Motor neuron (in vitro differentiated cells): Measurements from ENCODE around the gene RPH3AL. TPM values are rescaled to one million over a fixed set of nuclear protein-coding genes. Genes with fewer than 3 reads are reported as not detected.
"Not testable (repeated sequence)": the region's sequence is repeated elsewhere in the genome, so short reads cannot be mapped to it uniquely, and the experiment has no call there.

ENCODE experiments used
- ATAC-seq, 8 experiments: fragments of 200-7000 bp; cut with Tn5 transposase; replicated peaks in 6 of 8; 2 replicates each; pipeline ENCODE4 v1.8.0; 2021; ENCODE audit warnings: mild to moderate bottlenecking in 8 of 8, moderate library complexity in 8 of 8
- H3K27ac ChIP-seq, 2 donors: fragments of 250-450 bp; sonication (Bioruptor Pico); 2 replicates each; pipeline ENCODE4 v1.9.0; 2021; ENCODE audit warnings: antibody characterized with exemption in 2 of 2, mild to moderate bottlenecking in 2 of 2, moderate library complexity in 1 of 2
- H3K4me1 ChIP-seq, 2 donors: fragments of 250-450 bp; sonication (Bioruptor Pico); replicated peaks in 1 of 2; 2 replicates each; pipeline ENCODE4 v1.6.1; 2021; ENCODE audit warnings: antibody characterized with exemption in 2 of 2, mild to moderate bottlenecking in 2 of 2, moderate library complexity in 1 of 2
- H3K4me3 ChIP-seq, 5 donors: fragments of 250-450 bp; sonication (Bioruptor Pico); 2 replicates each; pipeline ENCODE4 v1.9.0; 2021; ENCODE audit warnings: antibody characterized with exemption in 5 of 5, mild to moderate bottlenecking in 5 of 5, moderate library complexity in 4 of 5
- WGBS, 10 experiments: fragments of 450-650 bp; shearing (Covaris generic); methylation state at CpG; one replicate each; pipeline ENCODE4 v1.0.0; 2022; 5-methylcytosine and 5-hydroxymethylcytosine counted together
- in situ Hi-C, 9 experiments: fragments of 400-800 bp; cut with MboI; loops; one replicate each; pipeline ENCODE4 v1.15.0; 2021; ENCODE audit warnings: low sequenced_read_pairs in 9 of 9, low pct_unique_long_range_greater_than_20kb in 2 of 9; ENCODE audit not compliant: unreplicated experiment in 9 of 9
- total RNA-seq, 8 experiments: library from RNA; unstranded; fragments of 300-600 nt; gene quantifications; 2 replicates each; pipeline versions ENCODE4 v1.2.3 to v1.2.4, GENCODE V29; 2022

RPH3AL gene
- total RNA-seq, 8 experiments from 2014 or later, result 1.4 to 7.6 (median 3.0) TPM

- H3K4me1 ChIP-seq, result peaks cover 27 to 31% of the 10 kb centered on the region in 2 donors
- WGBS, 10 experiments, result 49 to 92% (median 73%) methylated on average over 2 to 5 of the region's 8 CpGs; no CpG with 5 or more reads in 3 of the 10 experiments
- peak overlapping the region in 1 of 2 donors; percentile 67 for H3K27ac ChIP-seq
- in situ Hi-C loops, result no loop called here
- H3K4me3 ChIP-seq, result no peak overlapping the region
- peak in 3 of 8 experiments; percentile 2 to 13 (median 11) for ATAC-seq
These were observed 115.1 kb downstream of the RPH3AL start for GRCh38 chr17:237406-237955.

DNA sequence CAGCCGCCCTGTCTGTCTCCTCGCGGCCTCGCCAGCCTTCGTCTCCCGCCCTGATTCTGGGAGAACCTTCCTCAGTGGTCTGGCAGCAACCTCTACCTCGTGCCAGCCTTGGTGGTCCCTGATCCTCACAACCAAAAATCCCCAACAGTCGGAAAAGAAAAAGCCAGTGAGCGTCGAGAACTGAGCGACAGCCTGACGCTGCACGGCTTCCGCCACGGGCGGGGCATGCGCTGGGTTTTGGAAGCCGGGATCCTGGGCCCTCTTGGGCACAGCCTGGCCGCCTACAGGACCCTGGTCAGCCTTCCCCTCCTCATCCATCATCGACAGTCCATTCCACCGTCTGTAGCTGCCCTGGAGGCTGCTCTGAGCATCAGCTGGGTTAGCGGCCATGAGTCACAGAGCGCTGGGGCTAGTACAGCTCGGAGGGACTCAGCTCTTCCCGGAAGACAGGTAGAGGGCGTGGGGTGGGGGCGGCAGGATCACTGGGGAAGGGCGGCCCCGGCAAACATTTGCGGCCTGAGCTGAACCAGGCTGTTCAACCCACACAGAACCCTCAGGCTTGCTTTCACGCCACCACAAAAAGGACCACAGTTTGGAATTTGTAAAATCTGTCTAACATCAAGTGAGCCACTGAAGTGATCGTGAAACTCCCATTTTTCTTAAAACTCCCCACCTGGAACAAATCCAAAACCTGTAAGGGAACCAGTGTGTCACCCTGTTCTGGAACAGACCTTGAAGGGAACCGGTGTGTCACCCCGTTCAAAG is 115.8 kb downstream of the RPH3AL start:
- peak overlapping the region in 1 of 2 donors; percentile 67 for H3K27ac ChIP-seq
- ATAC-seq, result peak in 6 of 8 experiments; percentile 37 to 87 (median 80)
- 20 to 80% (median 41%) methylated on average over 1 to 4 of the region's 34 CpGs; no CpG with 5 or more reads in 6 of the 10 experiments for WGBS, 10 experiments
- H3K4me1 ChIP-seq, result peaks cover 29 to 31% of the 10 kb centered on the region in 2 donors
- in situ Hi-C loops, result no loop called here
- no peak overlapping the region for H3K4me3 ChIP-seq

DNA sequence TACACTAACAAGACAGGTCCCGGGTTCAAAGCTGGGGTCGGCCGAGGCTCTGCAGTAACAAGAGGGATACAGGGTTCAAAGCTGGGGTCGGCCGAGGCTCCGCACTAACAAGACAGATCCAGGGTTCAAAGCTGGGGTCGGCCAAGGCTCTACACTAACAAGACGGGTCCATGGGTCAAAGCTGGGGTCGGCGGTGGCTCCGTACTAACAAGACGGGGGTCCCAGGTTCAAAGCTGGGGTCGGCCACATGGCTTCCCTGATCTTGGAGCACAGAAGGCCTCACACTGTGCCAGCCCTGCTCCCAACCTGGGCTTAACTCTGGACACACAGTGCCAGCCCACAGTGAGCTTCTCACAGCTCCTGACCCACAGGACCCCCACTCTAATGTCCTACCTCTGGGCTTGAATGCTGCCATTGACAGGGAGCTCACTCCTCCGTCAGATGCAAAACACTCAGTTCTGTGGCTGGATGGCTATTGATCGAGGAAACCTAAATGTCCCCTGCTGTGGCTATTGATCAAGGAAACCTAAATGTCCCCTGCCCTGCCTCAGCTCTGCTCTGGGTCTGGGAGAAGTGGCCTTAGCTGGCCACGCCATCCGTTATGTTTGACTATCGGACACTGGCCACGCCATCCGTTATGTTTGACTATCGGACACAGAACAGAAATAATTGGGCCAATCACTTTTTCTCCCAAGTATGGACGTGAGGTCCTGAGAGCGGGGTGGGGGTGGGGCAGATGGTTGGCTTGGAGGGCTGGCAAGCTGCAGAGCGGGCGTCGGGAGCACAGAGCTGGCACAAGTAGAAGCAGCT is 116.6 kb downstream of the RPH3AL start:
- ATAC-seq, result no peak
- H3K4me3 ChIP-seq, result no peak overlapping the region
- in situ Hi-C loops, result no loop called here
- peaks cover 33% of the 10 kb centered on the region in 2 donors for H3K4me1 ChIP-seq
- no peak overlapping the region for H3K27ac ChIP-seq
- 58 to 100% (median 95%) methylated on average over 1 to 8 of the region's 26 CpGs; no CpG with 5 or more reads in 4 of the 10 experiments for WGBS, 10 experiments

DNA sequence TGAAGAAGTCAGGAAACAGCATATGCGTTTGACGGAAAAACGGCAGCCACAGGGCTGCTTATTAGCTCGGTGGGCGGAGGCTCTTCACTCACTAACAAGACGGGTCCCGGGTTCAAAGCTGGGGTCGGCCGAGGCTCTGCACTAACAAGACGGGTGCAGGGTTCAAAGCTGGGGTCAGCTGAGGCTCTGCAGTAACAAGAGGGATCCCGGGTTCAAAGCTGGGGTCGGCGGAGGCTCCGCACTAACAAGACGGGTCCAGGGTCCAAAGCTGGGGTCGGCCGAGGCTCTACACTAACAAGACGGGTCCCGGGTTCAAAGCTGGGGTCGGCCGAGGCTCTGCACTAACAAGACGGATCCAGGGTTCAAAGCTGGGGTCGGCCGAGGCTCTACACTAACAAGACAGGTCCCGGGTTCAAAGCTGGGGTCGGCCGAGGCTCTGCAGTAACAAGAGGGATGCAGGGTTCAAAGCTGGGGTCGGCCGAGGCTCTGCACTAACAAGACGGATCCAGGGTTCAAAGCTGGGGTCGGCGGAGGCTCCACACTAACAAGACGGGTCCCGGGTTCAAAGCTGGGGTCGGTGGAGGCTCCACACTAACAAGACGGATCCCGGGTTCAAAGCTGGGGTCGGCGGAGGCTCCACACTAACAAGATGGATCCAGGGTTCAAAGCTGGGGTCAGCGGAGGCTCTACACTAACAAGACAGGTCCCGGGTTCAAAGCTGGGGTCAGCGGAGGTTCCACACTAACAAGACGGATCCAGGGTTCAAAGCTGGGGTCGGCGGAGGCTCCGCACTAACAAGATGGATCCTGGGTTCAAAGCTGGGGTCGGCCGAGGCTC is 117.4 kb downstream of the RPH3AL start:
- H3K4me3 ChIP-seq, in situ Hi-C loops, H3K27ac ChIP-seq, ATAC-seq: not testable (repeated sequence)
- WGBS, 10 experiments, result 0 to 86% (median 61%) methylated on average over 1 to 21 of the region's 48 CpGs; no CpG with 5 or more reads in 5 of the 10 experiments
- peaks cover 31 to 33% of the 10 kb centered on the region in 2 donors for H3K4me1 ChIP-seq

DNA sequence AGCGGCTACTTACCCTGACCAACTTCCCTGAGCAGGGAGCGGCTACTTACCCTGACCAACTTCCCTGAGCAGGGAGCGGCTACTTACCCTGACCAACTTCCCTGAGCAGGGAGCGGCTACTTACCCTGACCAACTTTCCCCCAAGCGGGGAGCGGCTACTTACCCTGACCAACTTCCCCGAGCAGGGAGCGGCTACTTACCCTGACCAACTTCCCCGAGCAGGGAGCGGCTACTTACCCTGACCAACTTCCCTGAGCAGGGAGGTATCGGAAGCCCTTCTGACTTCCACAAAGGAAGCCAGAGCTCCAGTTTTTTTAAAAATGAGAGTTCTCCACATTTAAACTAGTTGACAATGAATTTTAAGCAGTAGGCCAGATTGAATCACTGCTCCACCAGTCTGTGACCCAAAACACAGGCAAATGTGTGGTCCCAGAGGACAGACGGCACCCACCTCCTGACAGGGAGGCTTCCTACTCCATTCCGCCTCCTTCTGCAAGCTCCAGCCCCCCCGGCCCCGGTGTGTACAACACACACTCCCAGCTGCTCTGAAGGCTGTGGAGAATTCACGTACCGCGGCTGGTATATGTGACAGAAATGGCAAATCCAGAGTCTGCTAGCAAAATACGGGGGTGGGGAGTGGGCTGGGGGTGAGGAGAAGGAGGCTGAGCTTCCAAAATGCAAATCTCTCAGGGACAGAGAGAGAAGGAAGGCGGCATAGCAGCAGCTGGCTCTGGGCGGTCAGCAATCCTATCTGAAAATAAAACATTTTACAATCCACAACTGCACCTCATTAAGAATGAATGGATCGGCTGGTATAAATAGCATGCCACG is 118.2 kb downstream of the RPH3AL start:
- Histone ChIP-seq H3K4me1 (peaks cover 38% of the 10 kb centered on the region in 2 donors), H3K27ac (peak overlapping the region; percentile 1 to 15)
- 0 to 77% (median 25%) methylated on average over 1 to 9 of the region's 23 CpGs; no CpG with 5 or more reads in 2 of the 10 experiments for WGBS, 10 experiments
- in situ Hi-C loops, H3K4me3 ChIP-seq: not testable (repeated sequence)
- ATAC-seq, result peak in 7 of 8 experiments; percentile 5 to 59 (median 56)

- Histone ChIP-seq H3K4me3 (no peak overlapping the region), H3K4me1 (peaks cover 40% of the 10 kb centered on the region in 2 donors), H3K27ac (no peak overlapping the region)
- in situ Hi-C loops, result no loop called here
- 20 to 90% (median 63%) methylated on average over 2 to 6 of the region's 11 CpGs; no CpG with 5 or more reads in 6 of the 10 experiments for WGBS, 10 experiments
- ATAC-seq, result peak in 1 of 8 experiments; percentile 18
These were observed 119.1 kb downstream of the RPH3AL start for GRCh38 chr17:233473-233941.

- Histone ChIP-seq H3K4me1 (peaks cover 41 to 46% of the 10 kb centered on the region in 2 donors), H3K4me3 (no peak overlapping the region), H3K27ac (no peak overlapping the region)
- in situ Hi-C loops, result no loop called here
- peak in 1 of 8 experiments; percentile 17 for ATAC-seq
- 55 to 100% (median 88%) methylated on average over 2 to 16 of the region's 24 CpGs for WGBS, 10 experiments
These were observed 120.4 kb downstream of the RPH3AL start for GRCh38 chr17:231966-232807.

- ATAC-seq, result no peak
- peaks cover 41 to 48% of the 10 kb centered on the region in 2 donors for H3K4me1 ChIP-seq
- WGBS, 10 experiments, result 41 to 100% (median 64%) methylated on average over 1 to 8 of the region's 16 CpGs; no CpG with 5 or more reads in 5 of the 10 experiments
- in situ Hi-C loops, result no loop called here
- H3K27ac ChIP-seq, result no peak overlapping the region
- no peak overlapping the region for H3K4me3 ChIP-seq
These were observed 121.2 kb downstream of the RPH3AL start for GRCh38 chr17:231191-231965.

DNA sequence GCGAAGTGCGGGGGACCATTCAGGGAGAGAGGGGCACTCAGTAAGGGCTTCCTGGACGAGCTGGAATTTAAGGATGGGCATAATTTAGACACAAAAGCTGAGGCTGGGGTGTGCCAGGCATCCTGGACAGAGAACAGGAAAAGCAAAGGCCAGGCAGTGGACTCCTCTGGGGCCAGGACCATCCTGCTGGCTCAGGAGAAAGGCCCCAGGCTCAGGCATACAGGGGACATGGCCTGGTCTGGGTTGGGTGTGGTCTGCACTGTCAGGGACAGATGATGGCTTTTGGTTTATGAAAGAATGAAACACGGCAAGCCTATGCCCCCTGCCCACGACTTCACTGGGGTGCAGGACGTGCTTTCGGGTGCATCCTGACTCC is 122.2 kb downstream of the RPH3AL start:
- Histone ChIP-seq H3K27ac (peak overlapping the region in 1 of 2 donors; percentile 42), H3K4me1 (peaks cover 41 to 48% of the 10 kb centered on the region in 2 donors), H3K4me3 (no peak overlapping the region)
- 63 to 90% (median 79%) methylated on average over 2 to 5 of the region's 7 CpGs; no CpG with 5 or more reads in 5 of the 10 experiments for WGBS, 10 experiments
- ATAC-seq, result no peak
- in situ Hi-C loops, result no loop called here

GRCh38 chr17:229709-230394 is 122.8 kb downstream of the RPH3AL start:
- Histone ChIP-seq H3K27ac (peak overlapping the region in 1 of 2 donors; percentile 42), H3K4me1 (peaks cover 40 to 47% of the 10 kb centered on the region in 2 donors), H3K4me3 (no peak overlapping the region)
- peak in 2 of 8 experiments; percentile 13 to 65 for ATAC-seq
- 43 to 87% (median 70%) methylated on average over 1 to 9 of the region's 15 CpGs; no CpG with 5 or more reads in 2 of the 10 experiments for WGBS, 10 experiments
- in situ Hi-C loops, result no loop called here
